Lung (tissue), 12 donors: ENCODE data around the gene STRADA. TPM values are rescaled to one million over a fixed set of nuclear protein-coding genes. Genes with fewer than 3 reads are reported as not detected.

ENCODE experiments used
- ATAC-seq: fragments of 200-7000 bp; cut with Tn5 transposase; one replicate; pipeline ENCODE4 v1.9.1; 2020; ENCODE audit warnings: moderate number of reproducible peaks; ENCODE audit not compliant: insufficient read depth, low FRiP score
- DNase-seq, 3 donors: peaks; one replicate each; pipeline ENCODE4 v3.0.0-alpha.2; 2013 to 2017
- H3K27ac ChIP-seq, 2 donors: one replicate each; pipeline ENCODE4 v1.5.1; 2013; ENCODE audit warnings: mild to moderate bottlenecking in 2 of 2, moderate library complexity in 2 of 2, control low read depth in 1 of 2, inconsistent platforms in 1 of 2, low read depth in 1 of 2, low read length in 1 of 2
- H3K27me3 ChIP-seq, 3 donors: one replicate each; pipeline ENCODE4 v1.5.1; 2013; ENCODE audit warnings: low read length in 2 of 3; ENCODE audit not compliant: control insufficient read depth in 3 of 3, insufficient read depth in 3 of 3
- H3K36me3 ChIP-seq, 4 donors: one replicate each; pipeline ENCODE4 v1.5.1; 2013; ENCODE audit warnings: low read length in 4 of 4, mild to moderate bottlenecking in 1 of 4, moderate library complexity in 1 of 4; ENCODE audit not compliant: control insufficient read depth in 4 of 4, insufficient read depth in 4 of 4
- H3K4me1 ChIP-seq, 5 donors: one replicate each; pipeline ENCODE4 v1.5.1; 2013; ENCODE audit warnings: low read length in 5 of 5, mild to moderate bottlenecking in 2 of 5, moderate library complexity in 1 of 5; ENCODE audit not compliant: control insufficient read depth in 5 of 5, insufficient read depth in 5 of 5
- H3K4me3 ChIP-seq: one replicate; pipeline ENCODE4 v1.5.1; 2013; ENCODE audit warnings: mild to moderate bottlenecking, control low read depth, moderate library complexity
- H3K9ac ChIP-seq, 2 donors: one replicate each; pipeline ENCODE4 v1.5.1; 2013; ENCODE audit warnings: low read length in 2 of 2, control low read depth in 1 of 2; ENCODE audit not compliant: insufficient read depth in 1 of 2
- H3K9me3 ChIP-seq, 4 donors: one replicate each; pipeline ENCODE4 v1.5.1; 2013; ENCODE audit warnings: low read length in 3 of 4, mild to moderate bottlenecking in 1 of 4, moderate library complexity in 1 of 4; ENCODE audit not compliant: control insufficient read depth in 4 of 4, insufficient read depth in 3 of 4
- WGBS, 2 donors: extraction: QIAGEN DNeasy Blood & Tissue Kit; methylation state at CpG; one replicate each; pipeline ENCODE4 v1.1.7; 2013; 5-methylcytosine and 5-hydroxymethylcytosine counted together
- polyA plus RNA-seq, 2 donors: library from polyadenylated mRNA; stranded (reverse); fragments of 200-250 nt; gene quantifications; one replicate each; pipeline ENCODE4 v1.2.1, GENCODE V29; 2013
- total RNA-seq, 2 donors: library from RNA; depleted of rRNA in 1 of 2; stranded (reverse); fragments of >200 nt in 1 of 2; gene quantifications; one replicate each; pipeline ENCODE4 v1.2.1, GENCODE V29; 2014 to 2021
- TF ChIP-seq, protein P1 (sequence below): IDR thresholded peaks from 2 replicates; pipeline ENCODE4 v1.5.1; 2012; ENCODE audit warnings: mild to moderate bottlenecking; ENCODE audit errors: control extremely low read depth, extremely low read depth
- donor health status: control.
- donor health status: control.
- donor health status: Bipolar disorder and iron deficiency.
- donor health status: healthy.
- donor health status: DM: yes; HTN: yes; CAD: no.

STRADA gene
- total and polyA plus RNA-seq, 4 donors, result 20.7 to 48.8 (median 28.4) TPM

DNA sequence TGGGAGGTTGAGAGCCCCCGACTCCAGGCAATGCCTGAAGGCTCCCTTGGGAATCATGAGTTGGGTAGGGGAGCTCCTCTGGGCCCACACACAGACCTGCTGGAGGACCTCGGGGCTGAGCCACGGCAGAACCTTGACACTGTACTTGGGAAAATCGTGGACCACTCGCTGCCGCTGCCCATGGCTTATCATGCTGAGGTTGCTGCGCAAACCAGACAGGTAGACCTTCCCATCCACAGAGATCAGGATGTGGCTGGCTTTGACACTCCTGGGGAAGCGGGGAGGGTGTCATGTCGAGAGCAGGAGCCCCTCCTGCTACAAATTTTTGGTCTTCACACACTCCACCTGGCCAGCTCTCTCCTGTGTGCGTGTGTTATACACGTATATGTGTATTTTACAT lies 34.4 kb downstream of the STRADA start:
- Histone ChIP-seq H3K9me3 (no peaks in the 10 kb centered on the region), H3K9ac (no peak overlapping the region), H3K27ac (no peak overlapping the region), H3K27me3 (no peaks in the 10 kb centered on the region), H3K4me3 (no peak overlapping the region), H3K4me1 (peaks cover 0 to 7% (median 0%) of the 10 kb centered on the region in 5 donors), H3K36me3 (peaks cover 20 to 41% (median 33%) of the 10 kb centered on the region in 4 donors)
- DNase-seq (no peak), ATAC-seq (no peak)
- 92% methylated on average over 11 of the region's 11 CpGs for WGBS, 2 donors
- TF ChIP-seq, protein P1, sequence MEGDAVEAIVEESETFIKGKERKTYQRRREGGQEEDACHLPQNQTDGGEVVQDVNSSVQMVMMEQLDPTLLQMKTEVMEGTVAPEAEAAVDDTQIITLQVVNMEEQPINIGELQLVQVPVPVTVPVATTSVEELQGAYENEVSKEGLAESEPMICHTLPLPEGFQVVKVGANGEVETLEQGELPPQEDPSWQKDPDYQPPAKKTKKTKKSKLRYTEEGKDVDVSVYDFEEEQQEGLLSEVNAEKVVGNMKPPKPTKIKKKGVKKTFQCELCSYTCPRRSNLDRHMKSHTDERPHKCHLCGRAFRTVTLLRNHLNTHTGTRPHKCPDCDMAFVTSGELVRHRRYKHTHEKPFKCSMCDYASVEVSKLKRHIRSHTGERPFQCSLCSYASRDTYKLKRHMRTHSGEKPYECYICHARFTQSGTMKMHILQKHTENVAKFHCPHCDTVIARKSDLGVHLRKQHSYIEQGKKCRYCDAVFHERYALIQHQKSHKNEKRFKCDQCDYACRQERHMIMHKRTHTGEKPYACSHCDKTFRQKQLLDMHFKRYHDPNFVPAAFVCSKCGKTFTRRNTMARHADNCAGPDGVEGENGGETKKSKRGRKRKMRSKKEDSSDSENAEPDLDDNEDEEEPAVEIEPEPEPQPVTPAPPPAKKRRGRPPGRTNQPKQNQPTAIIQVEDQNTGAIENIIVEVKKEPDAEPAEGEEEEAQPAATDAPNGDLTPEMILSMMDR, result no peak

DNA sequence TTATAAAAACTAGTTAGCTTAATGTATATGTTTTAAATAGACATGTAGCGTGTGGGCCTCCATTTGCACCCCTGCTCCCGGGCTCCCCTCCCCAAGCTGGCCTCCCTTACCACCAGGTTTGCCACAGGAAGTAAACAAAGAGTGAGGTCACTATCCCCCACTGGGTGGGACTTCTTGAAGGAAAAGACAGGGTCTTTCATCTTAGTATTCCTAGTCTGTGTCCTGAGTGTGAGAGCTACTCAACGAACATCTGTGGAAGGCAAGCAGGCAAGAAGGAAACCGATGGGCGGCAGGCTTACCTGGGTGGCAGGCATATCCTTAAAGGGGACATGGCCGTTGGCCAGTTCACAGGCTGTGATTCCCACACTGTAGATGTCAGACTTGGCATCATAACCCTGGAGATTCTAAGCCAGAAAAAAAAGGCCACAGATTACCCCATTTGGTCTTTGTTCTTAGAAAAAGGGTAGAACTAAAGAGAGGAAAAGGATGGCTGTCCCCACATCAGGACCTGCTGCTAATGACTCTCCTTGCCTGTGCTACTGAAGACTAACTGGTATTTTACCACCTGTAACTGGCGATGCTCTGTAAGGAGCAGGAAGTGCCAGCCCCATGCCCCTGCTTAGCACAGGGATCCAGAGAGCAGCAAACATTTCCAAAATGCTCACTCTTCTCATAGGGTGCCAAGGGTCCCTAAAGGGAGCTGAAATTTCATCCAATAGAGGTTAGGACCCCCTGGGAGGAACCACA lies 35.1 kb downstream of the STRADA start:
- Histone ChIP-seq H3K9me3 (no peaks in the 10 kb centered on the region), H3K27ac (no peak overlapping the region), H3K4me3 (no peak overlapping the region), H3K27me3 (no peaks in the 10 kb centered on the region), H3K4me1 (peaks cover 0 to 10% (median 0%) of the 10 kb centered on the region in 5 donors), H3K9ac (no peak overlapping the region), H3K36me3 (peaks cover 20 to 37% (median 28%) of the 10 kb centered on the region in 4 donors)
- no peak for ATAC-seq
- TF ChIP-seq, protein P1, result no peak
- DNase-seq, result no peak
- WGBS, 2 donors, result 74 to 75% methylated on average over 7 of the region's 7 CpGs

DNA sequence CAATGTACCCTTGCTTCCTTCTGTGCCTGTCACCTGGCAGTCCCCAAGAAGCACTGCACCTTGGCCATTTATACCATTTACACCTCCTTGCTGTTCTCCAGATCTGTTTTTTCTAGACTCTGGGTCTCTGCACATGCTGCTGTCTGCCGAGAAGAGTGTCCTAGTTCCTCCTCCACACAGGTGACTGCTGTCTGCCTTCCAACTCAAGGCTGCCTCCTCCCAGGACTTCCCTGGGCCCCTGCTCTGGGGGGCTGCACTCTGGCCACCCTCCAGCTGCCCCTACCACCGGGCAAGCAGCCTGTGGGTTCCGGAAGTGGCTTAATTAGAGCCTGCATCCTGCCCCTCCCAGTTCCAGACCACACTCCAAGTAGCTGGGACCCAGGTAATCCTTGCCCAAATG lies 35.9 kb downstream of the STRADA start:
- no peaks in the 10 kb centered on the region for H3K27me3 ChIP-seq
- H3K4me1 ChIP-seq, result peaks cover 0 to 19% (median 7%) of the 10 kb centered on the region in 5 donors
- TF ChIP-seq, protein P1, result no peak
- ATAC-seq (no peak), DNase-seq (no peak)
- H3K9me3 ChIP-seq, result no peaks in the 10 kb centered on the region
- H3K27ac ChIP-seq, result no peak overlapping the region
- H3K9ac ChIP-seq, result no peak overlapping the region
- H3K4me3 ChIP-seq, result no peak overlapping the region
- WGBS, 2 donors, result 20 to 38% methylated on average over 3 of the region's 3 CpGs
- H3K36me3 ChIP-seq, result peaks cover 18 to 34% (median 27%) of the 10 kb centered on the region in 4 donors
